ENCODE results near the gene GALNT8.

GRCh38 chr12:4807116-4807783 is 87.0 kb downstream of the GALNT8 start:
- TF ChIP-seq, protein P1, sequence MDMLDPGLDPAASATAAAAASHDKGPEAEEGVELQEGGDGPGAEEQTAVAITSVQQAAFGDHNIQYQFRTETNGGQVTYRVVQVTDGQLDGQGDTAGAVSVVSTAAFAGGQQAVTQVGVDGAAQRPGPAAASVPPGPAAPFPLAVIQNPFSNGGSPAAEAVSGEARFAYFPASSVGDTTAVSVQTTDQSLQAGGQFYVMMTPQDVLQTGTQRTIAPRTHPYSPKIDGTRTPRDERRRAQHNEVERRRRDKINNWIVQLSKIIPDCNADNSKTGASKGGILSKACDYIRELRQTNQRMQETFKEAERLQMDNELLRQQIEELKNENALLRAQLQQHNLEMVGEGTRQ (CRISPR knock-in tag; IDR thresholded peaks at IDR 0.05) = no peak
- no peak for TF ChIP-seq BCOR (IDR thresholded peaks at IDR 0.05)
- TF ChIP-seq CBX3 (IDR thresholded peaks at IDR 0.05; ENCODE audit: borderline replicate concordance in 1 of 2, low read length in 2 of 2) = no peak
- TF ChIP-seq, protein P2, sequence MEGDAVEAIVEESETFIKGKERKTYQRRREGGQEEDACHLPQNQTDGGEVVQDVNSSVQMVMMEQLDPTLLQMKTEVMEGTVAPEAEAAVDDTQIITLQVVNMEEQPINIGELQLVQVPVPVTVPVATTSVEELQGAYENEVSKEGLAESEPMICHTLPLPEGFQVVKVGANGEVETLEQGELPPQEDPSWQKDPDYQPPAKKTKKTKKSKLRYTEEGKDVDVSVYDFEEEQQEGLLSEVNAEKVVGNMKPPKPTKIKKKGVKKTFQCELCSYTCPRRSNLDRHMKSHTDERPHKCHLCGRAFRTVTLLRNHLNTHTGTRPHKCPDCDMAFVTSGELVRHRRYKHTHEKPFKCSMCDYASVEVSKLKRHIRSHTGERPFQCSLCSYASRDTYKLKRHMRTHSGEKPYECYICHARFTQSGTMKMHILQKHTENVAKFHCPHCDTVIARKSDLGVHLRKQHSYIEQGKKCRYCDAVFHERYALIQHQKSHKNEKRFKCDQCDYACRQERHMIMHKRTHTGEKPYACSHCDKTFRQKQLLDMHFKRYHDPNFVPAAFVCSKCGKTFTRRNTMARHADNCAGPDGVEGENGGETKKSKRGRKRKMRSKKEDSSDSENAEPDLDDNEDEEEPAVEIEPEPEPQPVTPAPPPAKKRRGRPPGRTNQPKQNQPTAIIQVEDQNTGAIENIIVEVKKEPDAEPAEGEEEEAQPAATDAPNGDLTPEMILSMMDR (IDR thresholded peaks at IDR 0.05 in 2 of 3, conservative IDR thresholded peaks at IDR 0.05 in 1 of 3; ENCODE audit: insufficient read depth in 2 of 3, low read depth in 1 of 3, low read length in 3 of 3) = no peak
- no peak for TF ChIP-seq TEAD1 (CRISPR knock-in tag; IDR thresholded peaks at IDR 0.05)
- TF ChIP-seq ZNF12 (CRISPR knock-in tag; IDR thresholded peaks at IDR 0.05) = no peak
- TF ChIP-seq PATZ1 (CRISPR knock-in tag; IDR thresholded peaks at IDR 0.05; ENCODE audit: borderline replicate concordance) = no peak
- TF ChIP-seq FOXK2 (conservative IDR thresholded peaks at IDR 0.05 in 1 of 2, IDR thresholded peaks at IDR 0.05 in 1 of 2; ENCODE audit: low read depth in 2 of 2) = no peak
- TF ChIP-seq POLR2AphosphoS5 (IDR thresholded peaks at IDR 0.05; ENCODE audit: control insufficient read depth, insufficient read depth, low read depth, low read length) = no peak
- no peak for TF ChIP-seq UBTF (IDR thresholded peaks at IDR 0.05; ENCODE audit: borderline replicate concordance in 1 of 2, low read depth in 2 of 2, low read length in 2 of 2)
- TF ChIP-seq, protein P3, sequence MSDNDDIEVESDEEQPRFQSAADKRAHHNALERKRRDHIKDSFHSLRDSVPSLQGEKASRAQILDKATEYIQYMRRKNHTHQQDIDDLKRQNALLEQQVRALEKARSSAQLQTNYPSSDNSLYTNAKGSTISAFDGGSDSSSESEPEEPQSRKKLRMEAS (CRISPR knock-in tag; IDR thresholded peaks at IDR 0.05) = no peak
- no peak for TF ChIP-seq BHLHE40 (IDR thresholded peaks at IDR 0.05; ENCODE audit: low read length)
- no peak for TF ChIP-seq ZBTB43 (CRISPR knock-in tag; IDR thresholded peaks at IDR 0.05)
- TF ChIP-seq, protein P4, sequence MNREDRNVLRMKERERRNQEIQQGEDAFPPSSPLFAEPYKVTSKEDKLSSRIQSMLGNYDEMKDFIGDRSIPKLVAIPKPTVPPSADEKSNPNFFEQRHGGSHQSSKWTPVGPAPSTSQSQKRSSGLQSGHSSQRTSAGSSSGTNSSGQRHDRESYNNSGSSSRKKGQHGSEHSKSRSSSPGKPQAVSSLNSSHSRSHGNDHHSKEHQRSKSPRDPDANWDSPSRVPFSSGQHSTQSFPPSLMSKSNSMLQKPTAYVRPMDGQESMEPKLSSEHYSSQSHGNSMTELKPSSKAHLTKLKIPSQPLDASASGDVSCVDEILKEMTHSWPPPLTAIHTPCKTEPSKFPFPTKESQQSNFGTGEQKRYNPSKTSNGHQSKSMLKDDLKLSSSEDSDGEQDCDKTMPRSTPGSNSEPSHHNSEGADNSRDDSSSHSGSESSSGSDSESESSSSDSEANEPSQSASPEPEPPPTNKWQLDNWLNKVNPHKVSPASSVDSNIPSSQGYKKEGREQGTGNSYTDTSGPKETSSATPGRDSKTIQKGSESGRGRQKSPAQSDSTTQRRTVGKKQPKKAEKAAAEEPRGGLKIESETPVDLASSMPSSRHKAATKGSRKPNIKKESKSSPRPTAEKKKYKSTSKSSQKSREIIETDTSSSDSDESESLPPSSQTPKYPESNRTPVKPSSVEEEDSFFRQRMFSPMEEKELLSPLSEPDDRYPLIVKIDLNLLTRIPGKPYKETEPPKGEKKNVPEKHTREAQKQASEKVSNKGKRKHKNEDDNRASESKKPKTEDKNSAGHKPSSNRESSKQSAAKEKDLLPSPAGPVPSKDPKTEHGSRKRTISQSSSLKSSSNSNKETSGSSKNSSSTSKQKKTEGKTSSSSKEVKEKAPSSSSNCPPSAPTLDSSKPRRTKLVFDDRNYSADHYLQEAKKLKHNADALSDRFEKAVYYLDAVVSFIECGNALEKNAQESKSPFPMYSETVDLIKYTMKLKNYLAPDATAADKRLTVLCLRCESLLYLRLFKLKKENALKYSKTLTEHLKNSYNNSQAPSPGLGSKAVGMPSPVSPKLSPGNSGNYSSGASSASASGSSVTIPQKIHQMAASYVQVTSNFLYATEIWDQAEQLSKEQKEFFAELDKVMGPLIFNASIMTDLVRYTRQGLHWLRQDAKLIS (CRISPR knock-in tag; IDR thresholded peaks at IDR 0.05) = no peak

Data from K562 (cell line).